KMS-11 (cell line): Measurements from ENCODE around the gene RAB31.

Experiments
- H2AFZ ChIP-seq: fragments of 200-600 bp; sonication (generic); 2 replicates; pipeline ENCODE4 v1.6.1; 2016; ENCODE audit warnings: antibody characterized with exemption, mixed run types, low read depth
- H3K27ac ChIP-seq: fragments of 200-600 bp; sonication (generic); 2 replicates; pipeline ENCODE4 v1.6.1; 2016; ENCODE audit warnings: mild to moderate bottlenecking, mixed run types
- H3K27me3 ChIP-seq: fragments of 200-600 bp; sonication (generic); 2 replicates; pipeline ENCODE4 v1.6.1; 2017; ENCODE audit warnings: mild to moderate bottlenecking, low read depth, mixed run types, moderate library complexity; ENCODE audit not compliant: insufficient read depth
- H3K36me3 ChIP-seq: fragments of 200-600 bp; sonication (generic); 2 replicates; pipeline ENCODE4 v1.6.1; 2017; ENCODE audit warnings: mild to moderate bottlenecking, mixed run types; ENCODE audit not compliant: insufficient read depth
- H3K4me1 ChIP-seq: fragments of 200-600 bp; sonication (generic); 2 replicates; pipeline ENCODE4 v1.6.1; 2016; ENCODE audit warnings: mild to moderate bottlenecking, low read depth, mixed run types; ENCODE audit not compliant: poor library complexity, severe bottlenecking
- H3K4me2 ChIP-seq: fragments of 200-600 bp; sonication (generic); 2 replicates; pipeline ENCODE4 v1.7.0; 2016; ENCODE audit warnings: mild to moderate bottlenecking, mixed run types
- H3K4me3 ChIP-seq: fragments of 200-600 bp; sonication (generic); IDR thresholded peaks from 2 replicates; pipeline ENCODE4 v1.6.1; 2017; ENCODE audit warnings: low read depth, low read length, mixed read lengths; ENCODE audit not compliant: insufficient read depth
- H3K79me2 ChIP-seq: fragments of 200-600 bp; sonication (generic); 2 replicates; pipeline ENCODE4 v1.6.1; 2016; ENCODE audit warnings: low read depth, mixed run types; ENCODE audit not compliant: insufficient read depth
- H3K9ac ChIP-seq: fragments of 200-600 bp; sonication (generic); 2 replicates; pipeline ENCODE4 v1.6.1; 2016; ENCODE audit warnings: mild to moderate bottlenecking, mixed run types
- H4K20me1 ChIP-seq: fragments of 200-600 bp; sonication (generic); 2 replicates; pipeline ENCODE4 v1.6.1; 2016; ENCODE audit warnings: mild to moderate bottlenecking, mixed run types; ENCODE audit not compliant: insufficient read depth
- CTCF ChIP-seq: fragments of 200-600 bp; sonication (generic); conservative IDR thresholded peaks from 2 replicates; pipeline ENCODE4 v1.6.1; 2017; ENCODE audit warnings: low read depth, mild to moderate bottlenecking, antibody characterized with exemption, low read length, moderate library complexity, mixed read lengths

RAB31 gene

GRCh38 chr18:9906481-9906880 lies 198.4 kb downstream of the RAB31 start:
- Histone ChIP-seq H3K27me3 (no peaks in the 10 kb centered on the region), H3K36me3 (no peaks in the 10 kb centered on the region), H3K4me1 (no peaks in the 10 kb centered on the region), H3K4me2 (no peak overlapping the region), H2AFZ (no peak overlapping the region), H4K20me1 (no peaks in the 10 kb centered on the region), H3K27ac (no peak overlapping the region), H3K79me2 (no peaks in the 10 kb centered on the region), H3K9ac (no peak overlapping the region), H3K4me3 (no peak overlapping the region)
- no peak for TF ChIP-seq CTCF

- no peak overlapping the region for H2AFZ ChIP-seq
- no peak overlapping the region for H3K9ac ChIP-seq
- H3K27me3 ChIP-seq = no peaks in the 10 kb centered on the region
- no peak overlapping the region for H3K27ac ChIP-seq
- no peaks in the 10 kb centered on the region for H4K20me1 ChIP-seq
- no peaks in the 10 kb centered on the region for H3K79me2 ChIP-seq
- no peak overlapping the region for H3K4me2 ChIP-seq
- no peak overlapping the region for H3K4me3 ChIP-seq
- H3K36me3 ChIP-seq = no peaks in the 10 kb centered on the region
- TF ChIP-seq CTCF = no peak
- H3K4me1 ChIP-seq = peaks cover 2% of the 10 kb centered on the region
These were observed 199.8 kb downstream of the RAB31 start for GRCh38 chr18:9907867-9908266.

GRCh38 chr18:9910071-9910470 lies 202.0 kb downstream of the RAB31 start:
- Histone ChIP-seq H3K36me3 (no peaks in the 10 kb centered on the region), H3K27ac (no peak overlapping the region), H3K79me2 (peaks cover 5% of the 10 kb centered on the region; the same call in 1 of the 2 replicates), H3K4me1 (peaks cover 5% of the 10 kb centered on the region), H3K4me2 (no peak overlapping the region), H3K27me3 (no peaks in the 10 kb centered on the region), H3K4me3 (no peak overlapping the region), H3K9ac (no peak overlapping the region), H2AFZ (no peak overlapping the region), H4K20me1 (no peaks in the 10 kb centered on the region)
- no peak for TF ChIP-seq CTCF

GRCh38 chr18:9910661-9911060 lies 202.6 kb downstream of the RAB31 start:
- H3K4me2 ChIP-seq = no peak overlapping the region
- no peaks in the 10 kb centered on the region for H3K36me3 ChIP-seq
- H3K4me3 ChIP-seq = no peak overlapping the region
- H3K4me1 ChIP-seq = peaks cover 5% of the 10 kb centered on the region
- no peak overlapping the region for H3K27ac ChIP-seq
- H3K79me2 ChIP-seq = peaks cover 11% of the 10 kb centered on the region
- H3K27me3 ChIP-seq = no peaks in the 10 kb centered on the region
- 0 out of 2 replicates have a peak, but pooled peaks cover under 1% of the 10 kb centered on the region for H4K20me1 ChIP-seq
- TF ChIP-seq CTCF = no peak
- H2AFZ ChIP-seq = no peak overlapping the region
- H3K9ac ChIP-seq = no peak overlapping the region
